Fibroblast of pulmonary artery (primary cell): ENCODE measurements around the gene ANKHD1.

ENCODE experiments used
- DNase-seq: peaks from one replicate; pipeline ENCODE4 v3.0.0-alpha.2; 2010; ENCODE audit warnings: low read depth
- H3K4me3 ChIP-seq: replicated peaks from 2 replicates; pipeline ENCODE4 v1.5.1; 2011; ENCODE audit warnings: low read depth, mild to moderate bottlenecking, control low read depth, low read length, moderate library complexity
- CTCF ChIP-seq: IDR thresholded peaks from 2 replicates; pipeline ENCODE4 v1.5.1; 2011; ENCODE audit warnings: mild to moderate bottlenecking, control low read depth, low read length, inconsistent platforms; ENCODE audit errors: missing control alignments

Gene ANKHD1

GRCh38 chr5:140549237-140550144 lies 147.9 kb downstream of the ANKHD1 start:
- no peak for TF ChIP-seq CTCF
- H3K4me3 ChIP-seq, result no peak overlapping the region

DNA sequence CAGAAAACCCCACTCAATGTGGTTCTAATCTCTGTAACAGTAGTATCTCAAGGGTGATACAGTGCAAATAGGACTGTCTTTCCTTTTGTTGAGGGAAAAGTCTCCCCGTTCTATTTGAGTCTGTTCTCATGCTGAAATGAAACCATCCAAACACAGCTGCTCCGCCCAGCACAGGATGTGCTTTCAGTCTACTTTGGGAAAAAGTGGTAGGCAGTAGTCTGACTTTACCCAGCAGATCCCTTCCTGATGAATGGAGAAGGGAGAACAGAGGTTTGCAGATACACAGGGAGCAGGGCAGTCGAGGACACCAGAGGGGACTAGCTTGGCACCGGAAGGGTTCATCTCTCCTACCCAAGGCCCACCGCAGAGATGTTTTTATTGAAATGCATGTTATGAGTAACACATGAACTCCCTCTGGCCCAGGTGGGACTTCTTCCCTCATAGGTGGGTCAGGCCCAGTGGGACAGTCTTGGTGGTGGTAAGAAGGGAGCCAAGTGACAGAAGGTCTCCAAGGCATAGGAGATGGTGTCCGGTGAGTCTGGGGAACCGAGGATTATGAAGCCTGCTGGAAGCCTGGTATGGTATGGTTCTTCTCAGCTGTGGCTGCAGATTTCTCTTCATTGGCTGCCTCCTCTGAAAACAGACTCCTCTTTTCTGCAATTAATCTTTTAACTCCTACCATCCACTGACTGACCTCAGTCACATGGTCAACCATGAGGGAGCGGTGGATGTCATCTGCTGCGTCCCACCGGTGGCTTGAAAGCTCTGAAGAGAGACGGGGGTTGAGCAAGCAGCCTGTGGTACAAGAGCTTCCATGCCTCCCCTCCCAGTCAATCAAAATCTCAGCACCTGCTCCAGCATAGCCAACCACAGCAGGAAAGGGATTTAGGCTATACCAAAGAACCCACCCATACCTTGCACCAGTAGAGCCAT lies 148.8 kb downstream of the ANKHD1 start:
- TF ChIP-seq CTCF, result no peak
- H3K4me3 ChIP-seq, result no peak overlapping the region
- no peak for DNase-seq

More at GRCh38 chr5:140549237-140550144, 147.9 kb downstream of the ANKHD1 start:
- DNase-seq, result peak; percentile 58

DNA sequence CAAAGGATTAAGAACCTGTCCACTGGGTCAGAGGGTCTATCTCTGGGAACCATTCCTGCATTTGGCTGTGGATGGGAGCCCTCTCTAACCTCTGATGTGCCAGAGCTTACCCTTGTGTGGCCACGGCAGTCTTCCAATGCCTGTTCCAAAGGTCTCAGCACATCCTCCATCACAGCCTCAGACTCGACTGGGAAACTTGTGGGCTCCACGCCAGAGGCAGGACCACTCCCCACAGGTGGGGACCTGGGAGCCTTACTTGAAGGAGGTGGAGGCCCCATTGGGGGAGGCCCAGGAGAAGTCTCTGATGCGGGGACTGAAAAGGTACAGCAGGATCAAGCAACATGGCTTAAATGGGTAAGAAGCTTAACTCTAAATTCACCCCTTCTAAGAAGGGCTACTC lies 150.2 kb downstream of the ANKHD1 start:
- no peak for TF ChIP-seq CTCF
- no peak overlapping the region for H3K4me3 ChIP-seq
- no peak for DNase-seq

DNA sequence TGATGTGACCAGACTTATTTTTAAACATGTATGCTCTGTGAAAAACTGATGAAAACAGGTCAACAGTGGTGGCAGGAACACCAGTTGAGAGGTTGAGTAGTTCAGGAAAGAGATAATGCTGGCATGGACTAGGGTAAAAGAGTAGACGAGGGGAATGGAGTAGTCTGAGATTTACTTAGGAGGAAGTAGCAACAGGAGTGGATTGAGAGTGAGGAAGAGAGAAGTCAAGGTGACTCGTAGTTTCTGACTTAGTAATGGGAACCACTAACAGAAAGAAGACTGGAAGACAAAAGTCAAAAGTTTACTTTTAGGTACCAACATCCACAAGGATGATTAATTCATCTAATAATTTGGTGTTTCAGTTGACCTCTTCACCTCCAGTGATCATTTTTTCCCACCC lies 152.0 kb downstream of the ANKHD1 start:
- H3K4me3 ChIP-seq, result no peak overlapping the region
- no peak for DNase-seq
- no peak for TF ChIP-seq CTCF

GRCh38 chr5:140554454-140554853 lies 152.8 kb downstream of the ANKHD1 start:
- no peak for TF ChIP-seq CTCF
- peak; percentile 68 for DNase-seq
- no peak overlapping the region for H3K4me3 ChIP-seq

- TF ChIP-seq CTCF, result no peak
- peak overlapping the region; percentile 79 for H3K4me3 ChIP-seq
- no peak for DNase-seq
Observed at GRCh38 chr5:140555747-140556312, 154.2 kb downstream of the ANKHD1 start.
